HG03460 (cell line): ENCODE data around the gene RAB21.
"Not testable (repeated sequence)": the region's sequence is repeated elsewhere in the genome, so short reads cannot be mapped to it uniquely, and the experiment has no call there.

Experiments
- ATAC-seq: cut with Tn5 transposase; IDR thresholded peaks from one replicate; pipeline ENCODE4 v1.9.1; 2021; ENCODE audit not compliant: unreplicated experiment

RAB21 gene

DNA sequence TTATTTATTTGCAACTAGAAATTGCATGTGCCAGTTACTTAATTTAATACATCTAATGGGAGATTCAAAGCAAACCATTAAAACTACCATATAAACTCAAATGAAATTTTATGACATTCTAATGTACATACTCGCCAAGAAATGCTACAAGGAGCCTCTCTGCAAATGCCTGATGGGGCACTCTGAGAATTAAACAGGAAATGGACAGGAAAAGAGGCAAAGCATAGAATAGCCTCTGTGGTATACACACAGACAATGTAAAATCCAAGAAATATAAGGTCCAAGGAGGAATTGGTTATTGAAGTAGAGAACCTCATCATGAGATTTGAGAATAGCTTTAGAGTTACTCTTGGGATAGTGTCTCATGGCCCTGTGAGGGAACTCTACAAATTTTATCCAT lies 41.2 kb downstream of the RAB21 start:
- ATAC-seq = no peak

DNA sequence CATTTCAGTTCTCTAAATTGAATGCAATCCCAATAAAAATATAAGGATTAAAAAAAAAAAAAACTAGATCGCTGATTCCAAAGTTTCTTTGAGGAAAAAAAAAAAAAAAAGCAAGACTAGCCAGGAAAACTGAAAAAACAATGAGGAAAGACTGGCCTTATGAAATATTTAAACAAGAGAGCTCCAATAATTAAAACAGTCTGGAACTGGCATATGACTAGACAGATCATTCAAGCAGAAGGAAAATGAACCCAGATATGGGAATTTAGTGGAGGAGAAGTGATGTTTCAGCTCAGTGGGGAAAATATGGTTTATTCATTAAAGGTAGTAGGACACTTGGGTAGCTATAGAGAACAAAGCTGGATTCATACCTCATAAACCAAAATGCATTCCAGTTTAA lies 42.9 kb downstream of the RAB21 start:
- no peak for ATAC-seq

DNA sequence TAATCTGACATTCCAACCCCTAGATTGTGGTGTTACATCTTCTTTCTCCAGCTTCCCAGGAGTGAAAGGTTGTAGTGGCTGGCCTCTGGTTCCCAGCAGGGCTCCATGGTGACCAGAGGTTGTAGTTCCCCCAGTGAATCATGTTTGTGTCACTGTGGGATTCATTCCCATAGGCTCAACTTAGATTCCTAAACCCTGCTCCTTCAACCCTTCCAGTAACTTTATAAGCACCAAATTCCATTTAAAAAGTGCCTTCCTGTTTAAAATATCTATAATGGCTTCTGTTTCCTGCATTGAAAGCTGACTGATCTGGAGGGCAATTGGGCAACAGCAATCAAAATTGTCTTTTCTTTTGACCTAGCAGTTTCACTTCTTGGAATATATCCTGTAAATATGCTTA lies 44.4 kb downstream of the RAB21 start:
- ATAC-seq = no peak

DNA sequence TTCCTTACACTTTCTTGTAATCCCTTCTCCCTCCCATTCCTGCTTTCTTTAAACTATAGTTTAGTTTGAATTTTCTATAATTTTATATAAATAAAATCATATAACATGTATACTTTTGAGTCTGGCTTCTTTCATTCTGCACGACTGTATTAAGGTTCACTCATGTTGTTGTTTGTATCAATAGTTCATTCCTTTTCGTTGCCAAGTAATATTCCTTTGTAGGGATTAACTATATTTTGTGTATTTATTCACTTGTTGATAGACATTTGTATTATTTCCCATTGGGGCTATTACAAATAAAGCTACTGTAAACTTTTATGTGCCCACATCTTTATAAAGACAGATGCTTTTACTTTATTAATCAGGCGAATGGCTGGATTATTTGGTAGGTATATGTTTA lies 45.5 kb downstream of the RAB21 start:
- ATAC-seq = no peak

- no peak for ATAC-seq
These were observed 49.8 kb downstream of the RAB21 start for GRCh38 chr12:71804505-71804904.

- ATAC-seq = no peak
These were observed 56.3 kb downstream of the RAB21 start for GRCh38 chr12:71810921-71811320.

DNA sequence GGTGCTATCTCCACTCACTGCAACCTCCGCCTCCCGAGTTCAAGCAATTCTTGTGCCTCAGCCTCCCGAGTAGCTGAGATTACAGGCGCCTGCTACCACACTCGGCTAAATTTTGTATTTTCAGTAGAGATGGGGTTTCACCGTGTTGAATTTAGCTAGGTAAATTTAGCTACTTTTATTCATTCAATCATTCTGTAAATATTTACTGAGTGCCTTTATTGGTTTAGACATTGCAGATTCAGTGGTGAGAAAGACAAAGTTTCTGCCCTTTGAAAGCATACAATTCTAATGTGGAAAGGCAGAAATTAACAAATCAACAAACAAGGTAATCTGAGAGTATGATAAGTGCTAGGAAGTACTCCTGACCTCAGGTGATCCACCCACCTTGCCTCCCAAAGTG lies 60.6 kb downstream of the RAB21 start:
- ATAC-seq = not testable (repeated sequence)

- ATAC-seq = not testable (repeated sequence)
These were observed 67.4 kb downstream of the RAB21 start for GRCh38 chr12:71822088-71822487.

GRCh38 chr12:71828813-71829212 lies 74.2 kb downstream of the RAB21 start:
- ATAC-seq = no peak

DNA sequence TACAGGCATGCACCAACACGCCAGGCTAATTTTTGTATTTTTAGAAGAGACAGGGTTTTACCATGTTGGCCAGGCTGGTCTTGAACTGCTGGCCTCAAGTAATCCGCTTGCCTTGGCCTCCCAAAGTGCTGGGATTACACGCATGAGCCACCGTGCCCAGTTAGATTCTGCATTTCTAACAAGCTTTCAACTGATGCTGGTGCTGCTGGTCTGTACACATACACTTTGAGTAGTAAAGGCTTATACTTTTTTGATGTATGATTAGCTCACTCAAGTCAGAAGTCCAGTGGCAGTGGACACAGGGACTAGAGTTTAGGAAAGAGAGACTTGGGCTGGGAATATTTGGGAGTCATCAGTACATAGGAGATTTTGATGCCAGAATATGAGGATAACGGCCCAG lies 82.7 kb downstream of the RAB21 start:
- no peak for ATAC-seq

DNA sequence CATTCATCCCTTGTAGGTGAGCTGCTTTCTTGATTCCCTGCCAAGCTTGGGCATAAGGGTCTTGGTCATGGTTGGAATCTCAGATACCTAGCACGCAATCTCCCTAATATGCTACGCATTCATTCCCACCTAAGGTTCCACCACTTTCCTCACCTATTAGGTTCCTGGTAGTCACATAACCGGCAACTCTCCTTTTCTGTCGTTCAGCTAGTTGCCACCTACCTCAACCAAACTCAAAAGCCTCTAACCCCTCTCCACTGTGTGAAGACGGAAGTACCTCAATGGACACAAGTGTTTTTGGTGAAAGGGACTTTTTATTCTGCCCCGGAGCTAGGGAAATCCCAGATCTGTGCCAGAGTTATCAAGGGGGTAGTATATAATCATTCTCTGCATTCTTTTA lies 83.6 kb downstream of the RAB21 start:
- no peak for ATAC-seq

GRCh38 chr12:71838676-71839075 lies 84.0 kb downstream of the RAB21 start:
- ATAC-seq = no peak

DNA sequence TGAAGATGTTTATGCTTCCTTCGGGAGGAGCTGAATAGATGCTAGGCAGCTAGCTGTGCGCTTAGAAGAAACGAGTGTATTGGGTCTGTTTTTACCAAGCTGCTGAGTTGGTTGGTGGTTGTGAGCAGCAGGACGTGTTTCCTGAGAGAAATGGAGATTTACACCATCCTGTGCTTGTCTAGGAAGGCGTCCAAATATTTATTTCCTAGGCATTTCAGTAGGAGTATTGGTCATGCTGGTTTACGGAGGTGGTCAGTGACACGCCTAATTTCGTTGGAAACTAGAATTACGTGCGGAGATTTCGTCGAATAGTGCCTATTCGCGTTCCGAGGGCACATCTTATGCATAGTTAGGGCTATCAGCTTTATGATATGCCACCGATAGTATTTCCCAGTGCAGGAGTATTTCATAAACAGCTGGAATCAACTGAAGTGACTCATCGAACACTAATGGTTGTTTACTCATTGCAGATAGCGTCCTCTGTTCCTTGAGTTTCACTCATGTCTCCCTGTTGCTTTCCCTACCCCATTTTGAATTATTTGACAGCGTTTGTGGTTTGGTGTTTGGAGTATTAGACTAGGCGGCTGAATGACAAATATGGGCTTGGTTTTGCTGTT lies 85.7 kb downstream of the RAB21 start:
- peak; percentile 22 for ATAC-seq

- no peak for ATAC-seq
These were observed 91.8 kb downstream of the RAB21 start for GRCh38 chr12:71846322-71846940.

- ATAC-seq = no peak
These were observed 93.5 kb downstream of the RAB21 start for GRCh38 chr12:71848212-71848611.

DNA sequence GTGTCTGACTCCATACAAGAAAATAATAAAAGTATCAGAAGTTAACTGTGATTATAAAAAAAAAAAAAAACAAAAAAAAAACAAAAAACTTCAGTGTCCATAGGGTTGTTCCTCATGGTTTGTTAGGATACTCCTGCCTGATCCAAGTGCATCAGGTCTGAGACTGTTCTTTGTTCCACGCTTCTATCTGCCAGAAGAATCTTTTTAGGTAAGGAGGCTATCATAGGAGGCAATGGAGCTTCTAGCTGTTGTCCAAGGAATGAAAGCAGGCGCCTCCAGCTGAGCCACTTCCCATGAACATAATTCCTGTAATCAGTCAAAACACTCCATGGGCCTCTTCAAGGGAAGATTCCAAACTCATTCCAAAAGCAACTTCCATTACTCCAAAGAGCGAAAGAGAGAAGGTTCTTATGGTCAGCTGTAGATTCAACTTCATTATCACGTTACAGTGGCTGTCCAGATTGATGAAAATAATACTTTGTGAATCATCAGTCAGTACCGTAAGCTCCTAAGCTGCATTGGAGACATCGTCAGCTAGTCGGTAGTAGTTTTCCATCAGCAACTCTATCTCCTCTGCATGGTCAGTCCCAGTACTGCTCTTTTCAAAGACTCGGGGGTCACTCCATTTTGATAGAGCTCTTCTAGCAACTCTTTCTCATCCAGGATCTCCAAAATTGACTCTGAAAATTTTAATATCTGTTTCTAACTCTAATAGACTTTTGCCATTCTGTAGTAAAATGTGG lies 94.6 kb downstream of the RAB21 start:
- no peak for ATAC-seq
